ENCODE results near the gene RAI1. TPM values are rescaled to one million over a fixed set of nuclear protein-coding genes. Genes with fewer than 3 reads are reported as not detected.
A peak's percentile ranks its signal among the peaks of the same experiment; 100 is the strongest.

RAI1 gene
- total RNA-seq, 1 donor from 2014 or later: 24.7 TPM

GRCh38 chr17:17812211-17813054 lies 131.2 kb downstream of the RAI1 start:
- peaks cover 15 to 36% of the 10 kb centered on the region in 2 donors for H3K36me3 ChIP-seq
- intact Hi-C loops (cut with DNase I): loop anchor here (1.0 to 2.0 kb wide), 2 partner anchors 48 to 220 kb away; no protein-coding TSS in a partner anchor
- H3K4me1 ChIP-seq: peaks cover 0 to 2% of the 10 kb centered on the region in 2 donors
- H3K9me3 ChIP-seq: no peaks in the 10 kb centered on the region
- no peak overlapping the region for H3K4me3 ChIP-seq
- TF ChIP-seq CTCF (IDR thresholded peaks at IDR 0.05): peak; percentile 97 to 100 (median 100)
- DNase-seq (ENCODE audit: low spot score in 2 of 2): peak in 1 of 2 donors; percentile 85
- H3K27me3 ChIP-seq: no peaks in the 10 kb centered on the region
- H3K27ac ChIP-seq: no peak overlapping the region

- Histone ChIP-seq H3K36me3 (peaks cover 15 to 38% of the 10 kb centered on the region in 2 donors), H3K27ac (no peak overlapping the region), H3K27me3 (no peaks in the 10 kb centered on the region), H3K9me3 (no peaks in the 10 kb centered on the region), H3K4me3 (no peak overlapping the region), H3K4me1 (peaks cover 0 to 2% of the 10 kb centered on the region in 2 donors)
- TF ChIP-seq CTCF (IDR thresholded peaks at IDR 0.05): no peak
- DNase-seq (ENCODE audit: low spot score in 2 of 2): no peak
- intact Hi-C loops (cut with DNase I): loop anchor here (2.0 kb wide), 1 partner anchor 220 kb away; no protein-coding TSS in a partner anchor
These were observed 131.9 kb downstream of the RAI1 start for GRCh38 chr17:17813055-17813724.

- TF ChIP-seq CTCF (IDR thresholded peaks at IDR 0.05): no peak
- H3K27ac ChIP-seq: no peak overlapping the region
- H3K9me3 ChIP-seq: no peaks in the 10 kb centered on the region
- H3K36me3 ChIP-seq: peaks cover 16 to 38% of the 10 kb centered on the region in 2 donors
- intact Hi-C loops (cut with DNase I): loop anchor here (2.0 kb wide), 2 partner anchors 105 to 219 kb away; no protein-coding TSS in a partner anchor
- peaks cover 0 to 2% of the 10 kb centered on the region in 2 donors for H3K4me1 ChIP-seq
- no peak for DNase-seq (ENCODE audit: low spot score in 2 of 2)
- no peak overlapping the region for H3K4me3 ChIP-seq
- H3K27me3 ChIP-seq: no peaks in the 10 kb centered on the region
These were observed 132.5 kb downstream of the RAI1 start for GRCh38 chr17:17813725-17814095.

GRCh38 chr17:17814162-17815061 lies 133.2 kb downstream of the RAI1 start:
- Histone ChIP-seq H3K4me3 (no peak overlapping the region), H3K27me3 (no peaks in the 10 kb centered on the region), H3K4me1 (peaks cover 0 to 2% of the 10 kb centered on the region in 2 donors), H3K36me3 (peaks cover 23 to 38% of the 10 kb centered on the region in 2 donors), H3K27ac (no peak overlapping the region), H3K9me3 (no peaks in the 10 kb centered on the region)
- DNase-seq (ENCODE audit: low spot score in 2 of 2): no peak
- no peak for TF ChIP-seq CTCF (IDR thresholded peaks at IDR 0.05)
- intact Hi-C loops (cut with DNase I): loop anchor here (2.0 kb wide), 1 partner anchor 104 kb away; no protein-coding TSS in a partner anchor

- H3K36me3 ChIP-seq: peaks cover 28 to 38% of the 10 kb centered on the region in 2 donors
- H3K27me3 ChIP-seq: no peaks in the 10 kb centered on the region
- H3K4me3 ChIP-seq: no peak overlapping the region
- no peak for DNase-seq (ENCODE audit: low spot score in 2 of 2)
- H3K9me3 ChIP-seq: no peaks in the 10 kb centered on the region
- intact Hi-C loops (cut with DNase I): loop anchor here (2.0 kb wide), 1 partner anchor 104 kb away; no protein-coding TSS in a partner anchor
- H3K4me1 ChIP-seq: peaks cover 0 to 2% of the 10 kb centered on the region in 2 donors
- TF ChIP-seq CTCF (IDR thresholded peaks at IDR 0.05): no peak
- H3K27ac ChIP-seq: no peak overlapping the region
These were observed 133.8 kb downstream of the RAI1 start for GRCh38 chr17:17815062-17815406.
